ENCODE data around the gene BTD. TPM values are rescaled to one million over a fixed set of nuclear protein-coding genes. Genes with fewer than 3 reads are reported as not detected.

BTD gene
- total and polyA plus RNA-seq, 8 donors, result 13.5 to 21.2 (median 17.0) TPM

GRCh38 chr3:15638193-15638890 lies 36.8 kb downstream of the BTD start:
- H3K36me3 ChIP-seq, result no peaks in the 10 kb centered on the region
- ATAC-seq, result no peak
- H3K4me1 ChIP-seq, result peaks cover 14 to 20% of the 10 kb centered on the region in 2 donors
- no peak for TF ChIP-seq CTCF (IDR thresholded peaks at IDR 0.05)
- H3K9me3 ChIP-seq, result no peaks in the 10 kb centered on the region
- no peak overlapping the region for H3K4me3 ChIP-seq
- DNase-seq, result no peak
- H3K27ac ChIP-seq, result no peak overlapping the region
- intact Hi-C loops (cut with DNase I), result no loop called here
- H3K27me3 ChIP-seq, result no peaks in the 10 kb centered on the region

GRCh38 chr3:15638891-15639262 lies 37.3 kb downstream of the BTD start:
- ATAC-seq, result no peak
- no peak overlapping the region for H3K4me3 ChIP-seq
- intact Hi-C loops (cut with DNase I), result no loop called here

GRCh38 chr3:15645246-15645645 lies 43.7 kb downstream of the BTD start:
- no peak for TF ChIP-seq CTCF (IDR thresholded peaks at IDR 0.05)
- Histone ChIP-seq H3K4me3 (no peak overlapping the region), H3K27me3 (no peaks in the 10 kb centered on the region), H3K36me3 (no peaks in the 10 kb centered on the region), H3K27ac (no peak overlapping the region), H3K4me1 (peaks cover 14 to 27% of the 10 kb centered on the region in 2 donors), H3K9me3 (no peaks in the 10 kb centered on the region)
- no peak for ATAC-seq
- intact Hi-C loops (cut with DNase I), result no loop called here
- no peak for DNase-seq

More at GRCh38 chr3:15638891-15639262, 37.3 kb downstream of the BTD start:
- no peaks in the 10 kb centered on the region for H3K27me3 ChIP-seq
- H3K9me3 ChIP-seq, result no peaks in the 10 kb centered on the region
- no peak overlapping the region for H3K27ac ChIP-seq
- peaks cover 14 to 20% of the 10 kb centered on the region in 2 donors for H3K4me1 ChIP-seq
- no peak for DNase-seq
- no peak for TF ChIP-seq CTCF (IDR thresholded peaks at IDR 0.05)
- no peaks in the 10 kb centered on the region for H3K36me3 ChIP-seq

- H3K27ac ChIP-seq, result no peak overlapping the region
- DNase-seq, result no peak
- no peaks in the 10 kb centered on the region for H3K9me3 ChIP-seq
- TF ChIP-seq CTCF (IDR thresholded peaks at IDR 0.05), result no peak
- intact Hi-C loops (cut with DNase I), result no loop called here
- H3K4me1 ChIP-seq, result peaks cover 14 to 27% of the 10 kb centered on the region in 2 donors
- peak; percentile 34 for ATAC-seq
- no peak overlapping the region for H3K4me3 ChIP-seq
- no peaks in the 10 kb centered on the region for H3K27me3 ChIP-seq
- no peaks in the 10 kb centered on the region for H3K36me3 ChIP-seq
These were observed 44.4 kb downstream of the BTD start for GRCh38 chr3:15645740-15646501.

GRCh38 chr3:15646851-15647511 lies 45.4 kb downstream of the BTD start:
- Histone ChIP-seq H3K4me1 (peaks cover 14 to 27% of the 10 kb centered on the region in 2 donors), H3K27ac (peak overlapping the region; percentile 51 to 57), H3K9me3 (no peaks in the 10 kb centered on the region), H3K36me3 (no peaks in the 10 kb centered on the region), H3K4me3 (no peak overlapping the region), H3K27me3 (no peaks in the 10 kb centered on the region)
- DNase-seq, result peak in 1 of 4 donors; percentile 40
- intact Hi-C loops (cut with DNase I), result no loop called here
- no peak for TF ChIP-seq CTCF (IDR thresholded peaks at IDR 0.05)
- ATAC-seq, result peak; percentile 81

All from left lung (tissue), 10 donors.